Subcutaneous abdominal adipose tissue (tissue), 5 donors: ENCODE measurements around the gene GALNT1.

Experiments
- H3K27ac ChIP-seq: one replicate; pipeline ENCODE4 v1.7.0; 2013; ENCODE audit warnings: low read depth, mild to moderate bottlenecking, inconsistent platforms, low read length, moderate library complexity
- H3K27me3 ChIP-seq, 5 donors: one replicate each; pipeline ENCODE4 v1.7.0; 2013; ENCODE audit warnings: low read length in 5 of 5, inconsistent platforms in 1 of 5; ENCODE audit not compliant: control insufficient read depth in 5 of 5, insufficient read depth in 4 of 5
- H3K36me3 ChIP-seq, 5 donors: one replicate each; pipeline ENCODE4 v1.7.0; 2013; ENCODE audit warnings: low read length in 5 of 5; ENCODE audit not compliant: control insufficient read depth in 5 of 5, insufficient read depth in 5 of 5
- H3K4me1 ChIP-seq, 5 donors: one replicate each; pipeline ENCODE4 v1.7.0; 2013; ENCODE audit warnings: low read length in 5 of 5, mild to moderate bottlenecking in 3 of 5, moderate library complexity in 1 of 5; ENCODE audit not compliant: control insufficient read depth in 5 of 5, insufficient read depth in 5 of 5
- H3K4me3 ChIP-seq, 5 donors: one replicate each; pipeline ENCODE4 v1.7.0; 2013; ENCODE audit warnings: low read length in 5 of 5, low read depth in 1 of 5
- H3K9ac ChIP-seq, 5 donors: one replicate each; pipeline ENCODE4 v1.7.0; 2013; ENCODE audit warnings: low read length in 5 of 5, mild to moderate bottlenecking in 4 of 5, moderate library complexity in 3 of 5
- H3K9me3 ChIP-seq, 5 donors: one replicate each; pipeline ENCODE4 v1.7.0; 2013; ENCODE audit warnings: low read length in 5 of 5; ENCODE audit not compliant: control insufficient read depth in 5 of 5
- donor health status: healthy.
- donor health status: healthy.
- donor health status: healthy.
- donor health status: healthy.
- donor health status: healthy.

GALNT1 gene

GRCh38 chr18:35625232-35625631 lies 43.7 kb downstream of the GALNT1 start:
- no peak overlapping the region for H3K4me3 ChIP-seq
- no peaks in the 10 kb centered on the region for H3K27me3 ChIP-seq
- H3K36me3 ChIP-seq: no peaks in the 10 kb centered on the region
- H3K9me3 ChIP-seq: no peaks in the 10 kb centered on the region
- no peak overlapping the region for H3K27ac ChIP-seq
- peaks cover 0 to 21% (median 10%) of the 10 kb centered on the region in 5 donors for H3K4me1 ChIP-seq
- no peak overlapping the region for H3K9ac ChIP-seq

GRCh38 chr18:35633761-35634160 lies 52.2 kb downstream of the GALNT1 start:
- Histone ChIP-seq H3K36me3 (peaks cover 0 to 5% (median 0%) of the 10 kb centered on the region in 5 donors), H3K27me3 (no peaks in the 10 kb centered on the region), H3K27ac (no peak overlapping the region), H3K9ac (no peak overlapping the region), H3K4me3 (no peak overlapping the region), H3K4me1 (peaks cover 0 to 12% (median 0%) of the 10 kb centered on the region in 5 donors), H3K9me3 (no peaks in the 10 kb centered on the region)

GRCh38 chr18:35634323-35634722 lies 52.8 kb downstream of the GALNT1 start:
- Histone ChIP-seq H3K9me3 (no peaks in the 10 kb centered on the region), H3K4me1 (peaks cover 0 to 12% (median 0%) of the 10 kb centered on the region in 5 donors), H3K4me3 (no peak overlapping the region), H3K9ac (no peak overlapping the region), H3K36me3 (peaks cover 0 to 5% (median 0%) of the 10 kb centered on the region in 5 donors), H3K27me3 (no peaks in the 10 kb centered on the region), H3K27ac (no peak overlapping the region)

- Histone ChIP-seq H3K4me1 (peaks cover 0 to 12% (median 0%) of the 10 kb centered on the region in 5 donors), H3K9ac (no peak overlapping the region), H3K36me3 (peaks cover 0 to 5% (median 0%) of the 10 kb centered on the region in 5 donors), H3K27ac (no peak overlapping the region), H3K4me3 (no peak overlapping the region), H3K27me3 (no peaks in the 10 kb centered on the region), H3K9me3 (no peaks in the 10 kb centered on the region)
These were observed 53.6 kb downstream of the GALNT1 start for GRCh38 chr18:35635170-35635569.

- Histone ChIP-seq H3K27me3 (no peaks in the 10 kb centered on the region), H3K9me3 (no peaks in the 10 kb centered on the region), H3K27ac (no peak overlapping the region), H3K9ac (no peak overlapping the region), H3K36me3 (peaks cover 0 to 5% (median 0%) of the 10 kb centered on the region in 5 donors), H3K4me3 (no peak overlapping the region), H3K4me1 (peaks cover 0 to 12% (median 0%) of the 10 kb centered on the region in 5 donors)
These were observed 55.7 kb downstream of the GALNT1 start for GRCh38 chr18:35637227-35637626.

GRCh38 chr18:35639296-35639695 lies 57.8 kb downstream of the GALNT1 start:
- H3K27ac ChIP-seq: no peak overlapping the region

GRCh38 chr18:35641467-35641866 lies 59.9 kb downstream of the GALNT1 start:
- H3K27me3 ChIP-seq: no peaks in the 10 kb centered on the region
- H3K9me3 ChIP-seq: peaks cover 0 to 4% (median 0%) of the 10 kb centered on the region in 5 donors
- no peak overlapping the region for H3K4me3 ChIP-seq
- H3K36me3 ChIP-seq: peaks cover 0 to 6% (median 0%) of the 10 kb centered on the region in 5 donors
- no peak overlapping the region for H3K9ac ChIP-seq
- H3K27ac ChIP-seq: no peak overlapping the region
- H3K4me1 ChIP-seq: no peaks in the 10 kb centered on the region

More at GRCh38 chr18:35639296-35639695, 57.8 kb downstream of the GALNT1 start:
- Histone ChIP-seq H3K4me1 (peaks cover 0 to 5% (median 0%) of the 10 kb centered on the region in 5 donors), H3K36me3 (peaks cover 0 to 5% (median 0%) of the 10 kb centered on the region in 5 donors), H3K9ac (no peak overlapping the region), H3K9me3 (no peaks in the 10 kb centered on the region), H3K27me3 (no peaks in the 10 kb centered on the region), H3K4me3 (no peak overlapping the region)

- H3K9me3 ChIP-seq: peaks cover 0 to 4% (median 0%) of the 10 kb centered on the region in 5 donors
- H3K4me3 ChIP-seq: no peak overlapping the region
- peaks cover 0 to 7% (median 0%) of the 10 kb centered on the region in 5 donors for H3K36me3 ChIP-seq
- H3K27me3 ChIP-seq: no peaks in the 10 kb centered on the region
- H3K27ac ChIP-seq: no peak overlapping the region
- no peak overlapping the region for H3K9ac ChIP-seq
- no peaks in the 10 kb centered on the region for H3K4me1 ChIP-seq
These were observed 60.4 kb downstream of the GALNT1 start for GRCh38 chr18:35641916-35642315.

GRCh38 chr18:35642802-35643201 lies 61.3 kb downstream of the GALNT1 start:
- H3K27me3 ChIP-seq: no peaks in the 10 kb centered on the region
- peaks cover 0 to 5% (median 0%) of the 10 kb centered on the region in 5 donors for H3K9me3 ChIP-seq
- peaks cover 0 to 7% (median 0%) of the 10 kb centered on the region in 5 donors for H3K36me3 ChIP-seq
- no peak overlapping the region for H3K4me3 ChIP-seq
- no peak overlapping the region for H3K9ac ChIP-seq
- H3K4me1 ChIP-seq: no peaks in the 10 kb centered on the region
- no peak overlapping the region for H3K27ac ChIP-seq

GRCh38 chr18:35646449-35646848 lies 64.9 kb downstream of the GALNT1 start:
- Histone ChIP-seq H3K27me3 (no peaks in the 10 kb centered on the region), H3K4me3 (no peak overlapping the region), H3K36me3 (peaks cover 0 to 7% (median 0%) of the 10 kb centered on the region in 5 donors), H3K4me1 (no peaks in the 10 kb centered on the region), H3K9ac (no peak overlapping the region), H3K27ac (no peak overlapping the region), H3K9me3 (peaks cover 0 to 12% (median 5%) of the 10 kb centered on the region in 5 donors)
